HL-60 (cell line): ENCODE results near the gene SDK1.

Experiments used
- DNase-seq, 2 experiments: peaks; one replicate each; pipeline ENCODE4 v3.0.0-alpha.2; 2010 to 2020; ENCODE audit warnings: low read depth in 1 of 2, low spot score in 1 of 2
- H3K27ac ChIP-seq: fragments of 250-450 bp; sonication (Bioruptor Pico); replicated peaks from 2 replicates; pipeline ENCODE4 v1.5.1; 2020; ENCODE audit warnings: mild to moderate bottlenecking, moderate library complexity
- H3K27me3 ChIP-seq: fragments of 250-450 bp; sonication (Bioruptor Pico); 2 replicates; pipeline ENCODE4 v1.5.1; 2021; ENCODE audit warnings: mild to moderate bottlenecking, moderate library complexity; ENCODE audit not compliant: insufficient read depth, poor library complexity, severe bottlenecking
- H3K4me3 ChIP-seq: replicated peaks from 2 replicates; pipeline ENCODE4 v1.5.1; 2011; ENCODE audit warnings: mild to moderate bottlenecking, control low read depth, low read length; ENCODE audit not compliant: insufficient read depth
- GABPA ChIP-seq: IDR thresholded peaks from 2 replicates; pipeline ENCODE4 v1.6.1; 2012; ENCODE audit warnings: low read depth
- POLR2AphosphoS5 ChIP-seq: IDR thresholded peaks from 2 replicates; pipeline ENCODE4 v1.6.1; 2012; ENCODE audit warnings: low read depth
- REST ChIP-seq: IDR thresholded peaks from 2 replicates; pipeline ENCODE4 v1.6.1; 2012; ENCODE audit warnings: low read depth; ENCODE audit not compliant: insufficient replicate concordance
- SPI1 ChIP-seq: IDR thresholded peaks from 2 replicates; pipeline ENCODE4 v1.6.1; 2012; ENCODE audit warnings: low read depth, mild to moderate bottlenecking, borderline replicate concordance
- TF ChIP-seq, protein P1 (sequence below): IDR thresholded peaks from one replicate; pipeline ENCODE4 v1.5.1; 2011; ENCODE audit warnings: low read length, control low read depth, inconsistent platforms; ENCODE audit not compliant: insufficient read depth

Gene SDK1

DNA sequence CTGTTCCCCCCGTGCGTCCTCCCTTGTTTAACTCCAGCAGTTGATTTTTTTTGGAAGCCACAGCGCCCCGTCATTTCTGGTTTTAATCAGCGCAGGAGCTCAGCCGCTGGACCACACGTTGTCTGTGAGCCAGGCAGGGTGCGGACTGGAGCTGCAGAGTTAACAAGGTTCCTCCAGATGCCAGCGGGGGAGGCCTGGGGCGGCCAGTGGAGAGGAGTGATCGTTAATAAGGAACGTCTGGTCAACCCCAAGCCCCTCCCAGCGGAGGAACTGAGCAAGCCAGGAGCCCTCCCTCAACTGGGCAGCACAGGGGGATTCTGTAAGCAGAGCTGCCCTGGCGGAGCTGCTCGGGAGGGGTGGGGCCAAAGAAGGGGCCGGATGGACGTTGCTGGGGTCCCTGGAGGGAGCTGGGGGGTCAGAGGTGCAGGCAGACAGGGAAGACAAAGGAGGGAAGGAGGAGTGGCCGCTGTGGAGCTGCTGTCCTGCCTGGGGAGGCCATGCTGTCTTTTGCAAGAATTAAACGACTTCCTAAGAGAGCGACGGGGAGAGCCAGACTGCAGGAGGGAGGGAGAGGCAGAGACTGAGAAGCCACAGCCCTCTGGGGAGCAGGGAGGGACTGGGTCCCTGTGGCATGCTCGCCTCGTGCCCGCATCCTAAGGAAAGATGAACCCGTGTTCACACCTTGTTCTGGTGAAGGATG is 843.9 kb downstream of the SDK1 start:
- TF ChIP-seq GABPA, result no peak
- no peak for TF ChIP-seq SPI1
- TF ChIP-seq, protein P1, sequence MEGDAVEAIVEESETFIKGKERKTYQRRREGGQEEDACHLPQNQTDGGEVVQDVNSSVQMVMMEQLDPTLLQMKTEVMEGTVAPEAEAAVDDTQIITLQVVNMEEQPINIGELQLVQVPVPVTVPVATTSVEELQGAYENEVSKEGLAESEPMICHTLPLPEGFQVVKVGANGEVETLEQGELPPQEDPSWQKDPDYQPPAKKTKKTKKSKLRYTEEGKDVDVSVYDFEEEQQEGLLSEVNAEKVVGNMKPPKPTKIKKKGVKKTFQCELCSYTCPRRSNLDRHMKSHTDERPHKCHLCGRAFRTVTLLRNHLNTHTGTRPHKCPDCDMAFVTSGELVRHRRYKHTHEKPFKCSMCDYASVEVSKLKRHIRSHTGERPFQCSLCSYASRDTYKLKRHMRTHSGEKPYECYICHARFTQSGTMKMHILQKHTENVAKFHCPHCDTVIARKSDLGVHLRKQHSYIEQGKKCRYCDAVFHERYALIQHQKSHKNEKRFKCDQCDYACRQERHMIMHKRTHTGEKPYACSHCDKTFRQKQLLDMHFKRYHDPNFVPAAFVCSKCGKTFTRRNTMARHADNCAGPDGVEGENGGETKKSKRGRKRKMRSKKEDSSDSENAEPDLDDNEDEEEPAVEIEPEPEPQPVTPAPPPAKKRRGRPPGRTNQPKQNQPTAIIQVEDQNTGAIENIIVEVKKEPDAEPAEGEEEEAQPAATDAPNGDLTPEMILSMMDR, result no peak
- TF ChIP-seq POLR2AphosphoS5, result no peak
- TF ChIP-seq REST, result no peak
- DNase-seq, result no peak
- Histone ChIP-seq H3K27me3 (no peaks in the 10 kb centered on the region), H3K27ac (no peak overlapping the region), H3K4me3 (no peak overlapping the region)

- DNase-seq, result no peak
- no peak overlapping the region for H3K4me3 ChIP-seq
- TF ChIP-seq, protein P1, result no peak
- TF ChIP-seq REST, result no peak
- TF ChIP-seq POLR2AphosphoS5, result no peak
- TF ChIP-seq GABPA, result no peak
- no peak for TF ChIP-seq SPI1
These were observed 844.5 kb downstream of the SDK1 start for GRCh38 chr7:4145576-4145975.

GRCh38 chr7:4147926-4148620 is 847.0 kb downstream of the SDK1 start:
- no peak for DNase-seq
- no peak overlapping the region for H3K27ac ChIP-seq
- no peak for TF ChIP-seq GABPA
- TF ChIP-seq, protein P1, result no peak
- no peak for TF ChIP-seq POLR2AphosphoS5
- no peak for TF ChIP-seq SPI1
- no peak for TF ChIP-seq REST
- H3K4me3 ChIP-seq, result no peak overlapping the region
- H3K27me3 ChIP-seq, result no peaks in the 10 kb centered on the region

More at GRCh38 chr7:4145576-4145975, 844.5 kb downstream of the SDK1 start:
- H3K27me3 ChIP-seq, result no peaks in the 10 kb centered on the region
- H3K27ac ChIP-seq, result no peak overlapping the region
